Measurements from ENCODE around the gene TPGS1. TPM values are rescaled to one million over a fixed set of nuclear protein-coding genes. Genes with fewer than 3 reads are reported as not detected.
A peak's percentile ranks its signal among the peaks of the same experiment; 100 is the strongest.

The TPGS1 gene
- total and polyA plus RNA-seq, 2 donors from 2014 or later: 17.9 to 23.1 TPM

DNA sequence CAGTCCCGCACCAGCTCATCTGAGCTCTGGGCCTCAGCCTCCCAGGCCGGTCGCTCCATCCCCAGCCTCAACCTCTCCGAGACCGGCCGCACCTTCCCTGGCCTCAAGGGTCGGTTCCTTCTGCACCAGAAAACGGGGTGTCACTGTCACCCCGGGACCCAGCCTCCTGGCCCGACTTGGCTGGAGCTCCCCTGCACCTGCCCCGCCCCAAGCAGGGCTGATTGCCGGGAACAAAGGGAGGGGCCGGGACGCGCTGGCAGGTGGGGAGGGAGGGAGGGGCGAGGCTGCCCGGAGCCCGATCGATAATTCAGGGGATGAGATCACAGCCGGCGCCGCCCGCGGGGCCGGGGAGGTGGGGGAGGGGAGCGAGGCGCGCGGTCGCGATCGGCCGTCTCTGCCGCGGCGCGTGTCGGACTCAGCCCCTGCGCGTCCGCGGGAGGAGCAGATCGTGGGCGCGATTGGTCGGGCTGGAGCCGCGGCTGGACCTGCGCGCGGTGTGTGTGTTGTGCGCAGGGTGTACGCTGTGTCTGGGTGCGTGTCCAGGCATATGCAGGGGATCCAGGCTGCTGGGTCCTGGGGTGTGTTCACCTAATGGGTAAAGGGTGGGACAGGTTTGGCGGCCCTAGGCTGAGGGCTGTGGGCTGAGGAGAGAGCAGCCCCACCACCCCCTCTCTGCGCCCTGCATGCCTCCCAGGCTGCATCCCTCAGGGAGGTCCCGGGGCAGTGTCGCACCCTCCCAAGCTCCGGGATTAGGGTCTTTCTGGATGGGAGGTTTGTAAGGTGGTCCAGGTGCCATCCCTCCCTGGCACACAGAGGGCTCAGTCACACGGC lies 45.4 kb upstream of the TPGS1 start:
- FAIRE-seq (no peak), DNase-seq (peak in 1 of 5 donors; percentile 86)
- Histone ChIP-seq H3K4me1 (ENCODE audit: control insufficient read depth in 2 of 3, insufficient read depth in 2 of 3, low read depth in 1 of 3, low read length in 3 of 3) (peaks cover 0 to 2% (median 0%) of the 10 kb centered on the region in 3 donors), H3K9me3 (ENCODE audit: control insufficient read depth in 2 of 3, insufficient read depth in 1 of 3, low read length in 3 of 3) (no peaks in the 10 kb centered on the region), H3K27me3 (ENCODE audit: control insufficient read depth, insufficient read depth, low read length) (no peaks in the 10 kb centered on the region), H3K4me3 (ENCODE audit: low read length in 3 of 3) (no peak overlapping the region), H3K9ac (ENCODE audit: low read length in 3 of 3) (no peak overlapping the region), H3K36me3 (ENCODE audit: control insufficient read depth in 2 of 3, insufficient read depth in 3 of 3, low read length in 3 of 3) (no peaks in the 10 kb centered on the region), H3K27ac (ENCODE audit: low read depth in 2 of 2, low read length in 2 of 2) (no peak overlapping the region)
- intact Hi-C loops (cut with DNase I): no loop called here
- TF ChIP-seq, protein P1, sequence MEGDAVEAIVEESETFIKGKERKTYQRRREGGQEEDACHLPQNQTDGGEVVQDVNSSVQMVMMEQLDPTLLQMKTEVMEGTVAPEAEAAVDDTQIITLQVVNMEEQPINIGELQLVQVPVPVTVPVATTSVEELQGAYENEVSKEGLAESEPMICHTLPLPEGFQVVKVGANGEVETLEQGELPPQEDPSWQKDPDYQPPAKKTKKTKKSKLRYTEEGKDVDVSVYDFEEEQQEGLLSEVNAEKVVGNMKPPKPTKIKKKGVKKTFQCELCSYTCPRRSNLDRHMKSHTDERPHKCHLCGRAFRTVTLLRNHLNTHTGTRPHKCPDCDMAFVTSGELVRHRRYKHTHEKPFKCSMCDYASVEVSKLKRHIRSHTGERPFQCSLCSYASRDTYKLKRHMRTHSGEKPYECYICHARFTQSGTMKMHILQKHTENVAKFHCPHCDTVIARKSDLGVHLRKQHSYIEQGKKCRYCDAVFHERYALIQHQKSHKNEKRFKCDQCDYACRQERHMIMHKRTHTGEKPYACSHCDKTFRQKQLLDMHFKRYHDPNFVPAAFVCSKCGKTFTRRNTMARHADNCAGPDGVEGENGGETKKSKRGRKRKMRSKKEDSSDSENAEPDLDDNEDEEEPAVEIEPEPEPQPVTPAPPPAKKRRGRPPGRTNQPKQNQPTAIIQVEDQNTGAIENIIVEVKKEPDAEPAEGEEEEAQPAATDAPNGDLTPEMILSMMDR (IDR thresholded peaks at IDR 0.05; ENCODE audit: borderline replicate concordance, extremely low read depth, insufficient read depth): no peak

DNA sequence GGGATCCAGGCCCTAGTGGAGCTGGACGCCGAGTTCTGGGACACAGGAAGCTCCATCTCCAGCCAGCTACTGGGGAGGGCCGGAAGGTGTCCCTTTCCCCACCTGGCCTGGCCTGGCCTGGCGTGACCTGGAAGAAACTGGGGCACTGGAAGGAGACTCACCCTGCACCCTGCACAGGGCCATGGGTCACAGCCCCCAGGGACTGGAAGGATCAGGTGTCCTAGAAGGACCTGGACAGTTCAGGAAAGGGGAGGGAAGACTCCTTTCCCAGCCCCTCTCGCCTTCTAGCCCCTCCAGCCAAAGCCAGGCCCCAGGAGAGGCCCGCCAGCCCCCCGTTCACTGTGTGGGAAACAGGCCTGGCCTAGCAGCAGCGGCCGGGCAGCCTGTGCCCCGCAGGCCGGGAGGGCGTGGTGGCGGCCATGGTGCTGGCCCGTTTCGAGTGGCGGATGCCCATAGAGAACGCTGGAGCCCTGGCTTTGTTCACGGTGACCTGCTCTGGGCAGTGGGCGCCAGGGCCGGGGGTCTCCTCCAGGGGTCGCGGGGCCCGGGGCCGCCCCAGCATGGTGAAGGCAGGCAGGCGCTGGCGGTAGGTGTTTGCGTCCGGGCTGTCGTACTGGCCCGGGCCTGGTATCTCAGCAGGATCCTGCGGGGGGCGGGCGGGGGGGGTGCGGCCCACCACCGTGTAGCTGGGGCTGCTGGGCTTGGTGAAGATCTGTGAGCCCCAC lies 43.7 kb upstream of the TPGS1 start:
- Histone ChIP-seq H3K27ac (ENCODE audit: low read depth in 2 of 2, low read length in 2 of 2) (no peak overlapping the region), H3K36me3 (ENCODE audit: control insufficient read depth in 2 of 3, insufficient read depth in 3 of 3, low read length in 3 of 3) (no peaks in the 10 kb centered on the region), H3K27me3 (ENCODE audit: control insufficient read depth, insufficient read depth, low read length) (no peaks in the 10 kb centered on the region), H3K9me3 (ENCODE audit: control insufficient read depth in 2 of 3, insufficient read depth in 1 of 3, low read length in 3 of 3) (no peaks in the 10 kb centered on the region), H3K4me1 (ENCODE audit: control insufficient read depth in 2 of 3, insufficient read depth in 2 of 3, low read depth in 1 of 3, low read length in 3 of 3) (peaks cover 0 to 2% (median 0%) of the 10 kb centered on the region in 3 donors), H3K9ac (ENCODE audit: low read length in 3 of 3) (no peak overlapping the region), H3K4me3 (ENCODE audit: low read length in 3 of 3) (no peak overlapping the region)
- intact Hi-C loops (cut with DNase I): no loop called here
- TF ChIP-seq, protein P1 (IDR thresholded peaks at IDR 0.05; ENCODE audit: borderline replicate concordance, extremely low read depth, insufficient read depth): no peak
- DNase-seq (no peak), FAIRE-seq (no peak)

GRCh38 chr19:464208-464545 lies 43.1 kb upstream of the TPGS1 start:
- H3K27me3 ChIP-seq (ENCODE audit: control insufficient read depth, insufficient read depth, low read length): no peaks in the 10 kb centered on the region
- DNase-seq (no peak), FAIRE-seq (no peak)
- no peak overlapping the region for H3K27ac ChIP-seq (ENCODE audit: low read depth in 2 of 2, low read length in 2 of 2)
- H3K4me3 ChIP-seq (ENCODE audit: low read length in 3 of 3): no peak overlapping the region
- no peaks in the 10 kb centered on the region for H3K9me3 ChIP-seq (ENCODE audit: control insufficient read depth in 2 of 3, insufficient read depth in 1 of 3, low read length in 3 of 3)
- H3K9ac ChIP-seq (ENCODE audit: low read length in 3 of 3): no peak overlapping the region
- peaks cover 0 to 2% (median 0%) of the 10 kb centered on the region in 3 donors for H3K4me1 ChIP-seq (ENCODE audit: control insufficient read depth in 2 of 3, insufficient read depth in 2 of 3, low read depth in 1 of 3, low read length in 3 of 3)
- no peaks in the 10 kb centered on the region for H3K36me3 ChIP-seq (ENCODE audit: control insufficient read depth in 2 of 3, insufficient read depth in 3 of 3, low read length in 3 of 3)
- intact Hi-C loops (cut with DNase I): no loop called here
- TF ChIP-seq, protein P1 (IDR thresholded peaks at IDR 0.05; ENCODE audit: borderline replicate concordance, extremely low read depth, insufficient read depth): no peak

Data from kidney (tissue), 14 donors.